A549 (cell line): ENCODE measurements around the gene CALCOCO1. TPM values are rescaled to one million over a fixed set of nuclear protein-coding genes. Genes with fewer than 3 reads are reported as not detected.

ENCODE experiments used
- ATAC-seq, 2 experiments: fragments of 200-7000 bp in 1 of 2; fragments of >200 bp in 1 of 2; cut with Nextera tagmentation in 1 of 2; cut with Tn5 transposase in 1 of 2; 3 replicates each; pipeline versions ENCODE4 v1.8.0 to v1.9.1; 2018 to 2020; ENCODE audit warnings: mild to moderate bottlenecking in 1 of 2, moderate library complexity in 1 of 2
- CTCF ChIA-PET: fragments of 300-600 bp; sonication (Branson Sonifier 250); formaldehyde crosslinking; extraction: SDS; loops from one replicate; lab custom pipeline; 2021; ENCODE audit warnings: antibody characterized with exemption, inconsistent platforms; lab: Yijun Ruan, JAX
- POLR2A ChIA-PET: fragments of 350-600 bp; formaldehyde crosslinking; extraction: SDS; loops from one replicate; lab custom pipeline; 2021; ENCODE audit warnings: antibody characterized with exemption, inconsistent platforms; lab: Yijun Ruan, JAX
- DNase-seq, 2 experiments: peaks; one replicate each; pipeline versions ENCODE4 v3.0.0 to v3.0.0-alpha.2; 2011 to 2016; ENCODE audit warnings: low read depth in 1 of 2, low spot score in 1 of 2
- FAIRE-seq: peaks from 2 replicates; lab custom pipeline; 2011; peaks lifted over from hg19 to GRCh38; lab: Jason Lieb, UNC
- H3K27ac ChIP-seq, 2 experiments: fragments of >200 bp; sonication (Bioruptor Twin); formaldehyde crosslinking; 3 replicates each; pipeline ENCODE4 v1.5.1; 2016 to 2017
- H3K4me1 ChIP-seq: fragments of >200 bp; sonication (Bioruptor Twin); formaldehyde crosslinking; 3 replicates; pipeline ENCODE4 v1.6.1; 2016
- H3K4me2 ChIP-seq: fragments of >200 bp; sonication (Bioruptor Twin); formaldehyde crosslinking; 3 replicates; pipeline ENCODE4 v1.6.1; 2016
- H3K4me3 ChIP-seq: fragments of >200 bp; sonication (Bioruptor Twin); formaldehyde crosslinking; 3 replicates; pipeline ENCODE4 v1.5.1; 2016
- H3K9me3 ChIP-seq: fragments of >200 bp; sonication (Bioruptor Twin); formaldehyde crosslinking; 3 replicates; pipeline ENCODE4 v1.6.1; 2016
- CEBPB ChIP-seq, 2 experiments: fragments of >200 bp in 1 of 2; sonication (Bioruptor Twin) in 1 of 2; formaldehyde crosslinking in 1 of 2; IDR thresholded peaks; 2 replicates each; pipeline ENCODE4 v1.6.1; 2012 to 2016
- CHD4 ChIP-seq: fragments of 200-600 bp; sonication (generic); IDR thresholded peaks from 2 replicates; pipeline ENCODE4 v1.6.1; 2016; ENCODE audit warnings: antibody characterized with exemption, mild to moderate bottlenecking, borderline replicate concordance
- EHF ChIP-seq: fragments of 250-450 bp; sonication (Bioruptor Pico); IDR thresholded peaks from 2 replicates; pipeline ENCODE4 v1.5.0; 2020; ENCODE audit warnings: mild to moderate bottlenecking
- EP300 ChIP-seq, 2 experiments: fragments of >200 bp; sonication (Bioruptor Twin); formaldehyde crosslinking; IDR thresholded peaks; 2 replicates in 1 of 2; 3 replicates in 1 of 2; pipeline ENCODE4 v1.6.1; 2016 to 2017
- HOXA7 ChIP-seq: fragments of 250-450 bp; sonication (Bioruptor Pico); IDR thresholded peaks from 2 replicates; pipeline ENCODE4 v1.5.0; 2020; ENCODE audit warnings: mild to moderate bottlenecking, moderate library complexity
- JUN ChIP-seq, 2 experiments: fragments of >200 bp; sonication (Bioruptor Twin); formaldehyde crosslinking; IDR thresholded peaks; 2 replicates in 1 of 2; 3 replicates in 1 of 2; pipeline ENCODE4 v1.6.1; 2016 to 2017
- JUNB ChIP-seq: fragments of >200 bp; sonication (Bioruptor Twin); formaldehyde crosslinking; IDR thresholded peaks from 2 replicates; pipeline ENCODE4 v1.6.1; 2016
- KDM1A ChIP-seq: fragments of 200-600 bp; sonication (generic); IDR thresholded peaks from 2 replicates; pipeline ENCODE4 v1.6.1; 2016; ENCODE audit warnings: low read depth, mild to moderate bottlenecking
- MAFK ChIP-seq: fragments of 450-650 bp; IDR thresholded peaks from 2 replicates; pipeline ENCODE4 v1.6.1; 2014; ENCODE audit not compliant: partially characterized antibody
- MAZ ChIP-seq: fragments of 150-350 bp; IDR thresholded peaks from 2 replicates; pipeline ENCODE4 v1.6.1; 2014; ENCODE audit warnings: antibody characterized with exemption, low read depth, low read length, borderline replicate concordance
- POLR2AphosphoS2 ChIP-seq: conservative IDR thresholded peaks from 2 replicates; pipeline ENCODE4 v1.6.1; 2012; ENCODE audit warnings: low read length, improper control_type of control experiment, inconsistent platforms
- RARB ChIP-seq: fragments of 250-450 bp; sonication (Bioruptor Pico); IDR thresholded peaks from 2 replicates; pipeline ENCODE4 v1.8.0; 2021; ENCODE audit warnings: mild to moderate bottlenecking, moderate library complexity
- RFX5 ChIP-seq: fragments of 450-650 bp; IDR thresholded peaks from 2 replicates; pipeline ENCODE4 v1.7.1; 2014; ENCODE audit warnings: antibody characterized with exemption, mild to moderate bottlenecking, moderate library complexity
- SMC3 ChIP-seq: fragments of >200 bp; sonication (Bioruptor Twin); formaldehyde crosslinking; IDR thresholded peaks from 3 replicates; pipeline ENCODE4 v1.6.1; 2018; ENCODE audit warnings: inconsistent platforms
- ZC3H11A ChIP-seq: fragments of 450-650 bp; IDR thresholded peaks from 2 replicates; pipeline ENCODE4 v1.6.1; 2014; ENCODE audit warnings: antibody characterized with exemption, mild to moderate bottlenecking
- ZNF302 ChIP-seq: fragments of 250-450 bp; sonication (Bioruptor Pico); IDR thresholded peaks from 2 replicates; pipeline ENCODE4 v1.9.0; 2021; ENCODE audit warnings: inconsistent platforms, mild to moderate bottlenecking, moderate library complexity
- WGBS: methylation state at CpG from one replicate; pipeline ENCODE4 v1.1.6; 2017; ENCODE audit errors: missing lambda C conversion rate; 5-methylcytosine and 5-hydroxymethylcytosine counted together
- polyA plus RNA-seq, 4 experiments: library from polyadenylated mRNA; depleted of rRNA in 3 of 4; stranded (reverse); fragments of >200 nt; fragmentation: RNase III in 1 of 4; extraction: RNeasy Plus Mini Kit Qiagen cat#74134 plus additional on column Dnase treatment in 1 of 4; gene quantifications; 2 replicates in 3 of 4; 3 replicates in 1 of 4; pipeline ENCODE4 v1.2.3, GENCODE V29; 2011 to 2017
- TF ChIP-seq, protein P1 (sequence below): fragments of >200 bp; sonication (Bioruptor Twin); formaldehyde crosslinking; IDR thresholded peaks from 3 replicates; pipeline ENCODE4 v1.5.1; 2016
- TF ChIP-seq, protein P2 (sequence below): fragments of 200-600 bp; sonication (generic); IDR thresholded peaks from 2 replicates; pipeline ENCODE4 v1.6.1; 2016; ENCODE audit warnings: antibody characterized with exemption, mild to moderate bottlenecking, moderate library complexity

Gene CALCOCO1
- polyA plus RNA-seq, 2 of the 4 experiments (the other 2 are of a cell fraction) = 28.8 to 41.5 TPM

DNA sequence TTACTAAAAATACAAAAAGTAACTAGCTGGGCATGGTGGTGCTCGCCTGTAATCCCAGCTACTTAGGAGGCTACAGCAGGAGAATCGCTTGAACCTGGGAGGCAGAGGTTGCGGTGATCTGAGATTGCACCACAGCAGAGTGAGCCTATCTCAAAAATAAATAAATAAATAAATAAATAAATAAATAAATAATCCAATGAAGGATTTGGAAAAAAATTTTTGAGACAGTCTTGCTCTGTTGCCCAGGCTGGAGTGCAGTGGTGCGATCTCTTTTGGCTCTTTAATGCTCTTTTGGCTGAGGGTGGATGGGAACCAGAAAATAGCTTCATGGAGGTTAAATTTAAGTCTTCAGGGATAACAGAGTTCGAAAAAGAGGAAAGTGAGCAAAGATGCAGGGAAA, 63.1 kb downstream of the CALCOCO1 start:
- no peak overlapping the region for H3K4me2 ChIP-seq
- no peak for FAIRE-seq

DNA sequence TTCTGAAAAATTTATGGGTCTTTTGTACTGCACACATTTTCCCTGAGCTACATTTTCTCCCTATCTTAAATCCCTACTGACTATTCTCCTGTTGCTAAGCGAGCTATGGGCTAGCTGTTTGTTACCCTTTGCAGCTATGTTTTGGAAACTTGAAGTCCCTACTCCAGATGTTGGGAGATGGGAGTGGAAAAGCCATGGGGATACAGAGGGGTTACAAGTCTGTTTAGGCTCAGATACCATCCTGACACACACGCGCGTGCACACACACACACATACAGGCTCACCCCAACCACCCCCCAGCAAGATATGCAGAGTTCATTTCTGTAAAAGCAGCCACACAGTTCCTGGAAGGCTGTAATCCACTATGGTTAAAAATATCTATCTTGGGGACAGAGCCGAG, 67.2 kb downstream of the CALCOCO1 start:
- Histone ChIP-seq H3K4me3 (no peak overlapping the region), H3K4me1 (peaks cover 36% of the 10 kb centered on the region)
- POLR2A ChIA-PET = interaction anchor here (2.4 kb wide), 1 partner anchor 16 kb away, joined by 16 read pairs; the partner anchor contains the start of gene ATP5MC2
- ATAC-seq (peak; percentile 8 to 17; a peak in 2 of 6 replicates), DNase-seq (no peak)
- WGBS = 94% methylated on average over 5 of the region's 5 CpGs
- no peak for TF ChIP-seq MAZ
- TF ChIP-seq, protein P1, sequence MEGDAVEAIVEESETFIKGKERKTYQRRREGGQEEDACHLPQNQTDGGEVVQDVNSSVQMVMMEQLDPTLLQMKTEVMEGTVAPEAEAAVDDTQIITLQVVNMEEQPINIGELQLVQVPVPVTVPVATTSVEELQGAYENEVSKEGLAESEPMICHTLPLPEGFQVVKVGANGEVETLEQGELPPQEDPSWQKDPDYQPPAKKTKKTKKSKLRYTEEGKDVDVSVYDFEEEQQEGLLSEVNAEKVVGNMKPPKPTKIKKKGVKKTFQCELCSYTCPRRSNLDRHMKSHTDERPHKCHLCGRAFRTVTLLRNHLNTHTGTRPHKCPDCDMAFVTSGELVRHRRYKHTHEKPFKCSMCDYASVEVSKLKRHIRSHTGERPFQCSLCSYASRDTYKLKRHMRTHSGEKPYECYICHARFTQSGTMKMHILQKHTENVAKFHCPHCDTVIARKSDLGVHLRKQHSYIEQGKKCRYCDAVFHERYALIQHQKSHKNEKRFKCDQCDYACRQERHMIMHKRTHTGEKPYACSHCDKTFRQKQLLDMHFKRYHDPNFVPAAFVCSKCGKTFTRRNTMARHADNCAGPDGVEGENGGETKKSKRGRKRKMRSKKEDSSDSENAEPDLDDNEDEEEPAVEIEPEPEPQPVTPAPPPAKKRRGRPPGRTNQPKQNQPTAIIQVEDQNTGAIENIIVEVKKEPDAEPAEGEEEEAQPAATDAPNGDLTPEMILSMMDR = no peak
- TF ChIP-seq KDM1A = no peak
- no peak for TF ChIP-seq EHF
- TF ChIP-seq CEBPB (IDR thresholded peaks at IDR 0.05) = no peak
- TF ChIP-seq, protein P2, sequence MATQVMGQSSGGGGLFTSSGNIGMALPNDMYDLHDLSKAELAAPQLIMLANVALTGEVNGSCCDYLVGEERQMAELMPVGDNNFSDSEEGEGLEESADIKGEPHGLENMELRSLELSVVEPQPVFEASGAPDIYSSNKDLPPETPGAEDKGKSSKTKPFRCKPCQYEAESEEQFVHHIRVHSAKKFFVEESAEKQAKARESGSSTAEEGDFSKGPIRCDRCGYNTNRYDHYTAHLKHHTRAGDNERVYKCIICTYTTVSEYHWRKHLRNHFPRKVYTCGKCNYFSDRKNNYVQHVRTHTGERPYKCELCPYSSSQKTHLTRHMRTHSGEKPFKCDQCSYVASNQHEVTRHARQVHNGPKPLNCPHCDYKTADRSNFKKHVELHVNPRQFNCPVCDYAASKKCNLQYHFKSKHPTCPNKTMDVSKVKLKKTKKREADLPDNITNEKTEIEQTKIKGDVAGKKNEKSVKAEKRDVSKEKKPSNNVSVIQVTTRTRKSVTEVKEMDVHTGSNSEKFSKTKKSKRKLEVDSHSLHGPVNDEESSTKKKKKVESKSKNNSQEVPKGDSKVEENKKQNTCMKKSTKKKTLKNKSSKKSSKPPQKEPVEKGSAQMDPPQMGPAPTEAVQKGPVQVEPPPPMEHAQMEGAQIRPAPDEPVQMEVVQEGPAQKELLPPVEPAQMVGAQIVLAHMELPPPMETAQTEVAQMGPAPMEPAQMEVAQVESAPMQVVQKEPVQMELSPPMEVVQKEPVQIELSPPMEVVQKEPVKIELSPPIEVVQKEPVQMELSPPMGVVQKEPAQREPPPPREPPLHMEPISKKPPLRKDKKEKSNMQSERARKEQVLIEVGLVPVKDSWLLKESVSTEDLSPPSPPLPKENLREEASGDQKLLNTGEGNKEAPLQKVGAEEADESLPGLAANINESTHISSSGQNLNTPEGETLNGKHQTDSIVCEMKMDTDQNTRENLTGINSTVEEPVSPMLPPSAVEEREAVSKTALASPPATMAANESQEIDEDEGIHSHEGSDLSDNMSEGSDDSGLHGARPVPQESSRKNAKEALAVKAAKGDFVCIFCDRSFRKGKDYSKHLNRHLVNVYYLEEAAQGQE = no peak
- TF ChIP-seq RARB (CRISPR knock-in tag) = no peak
- TF ChIP-seq SMC3 = no peak
- no peak for TF ChIP-seq RFX5
- no peak for TF ChIP-seq MAFK
- TF ChIP-seq EP300 (IDR thresholded peaks at IDR 0.05) = no peak
- no peak for TF ChIP-seq CHD4
- no peak for TF ChIP-seq POLR2AphosphoS2
- TF ChIP-seq, all 56 proteins: peak for 0
- no peaks in the 10 kb centered on the region for H3K9me3 ChIP-seq
- H3K27ac ChIP-seq = peak overlapping the region; percentile 85 to 86
- H3K4me2 ChIP-seq = peak overlapping the region; percentile 68
- CTCF ChIA-PET = interaction anchor here (1.3 to 5.7 kb wide), 4 partner anchors 13 to 116 kb away, joined by 3 to 22 read pairs (median 3); partner anchors contain the start of gene ATP5MC2
- no peak for FAIRE-seq

More for the DNA sequence above, 63.1 kb downstream of the CALCOCO1 start:
- Histone ChIP-seq H3K4me1 (peaks cover 16% of the 10 kb centered on the region), H3K4me3 (no peak overlapping the region), H3K27ac (no peak overlapping the region), H3K9me3 (no peaks in the 10 kb centered on the region)
- 93% methylated on average over 5 of the region's 5 CpGs for WGBS
- TF ChIP-seq JUN (IDR thresholded peaks at IDR 0.05) = no peak
- TF ChIP-seq CHD4 = no peak
- no peak for TF ChIP-seq HOXA7 (CRISPR knock-in tag)
- TF ChIP-seq JUNB = no peak
- TF ChIP-seq ZNF302 (CRISPR knock-in tag) = no peak
- TF ChIP-seq ZC3H11A = peak; percentile 98
- no peak for TF ChIP-seq POLR2AphosphoS2
- TF ChIP-seq MAZ = no peak
- POLR2A ChIA-PET = interaction anchor here (0.6 to 3.1 kb wide), 2 partner anchors 9 to 11 kb away, joined by 5 to 13 read pairs; partner anchors contain the start of gene ATP5MC2
- ATAC-seq = no peak
- no peak for DNase-seq
- CTCF ChIA-PET = interaction anchor here (1.9 kb wide), 1 partner anchor 12 kb away, joined by 9 read pairs; the partner anchor contains the start of gene ATP5MC2
